KMS-11 (cell line): Measurements from ENCODE around the gene FREM1.

Source experiments
- H2AFZ ChIP-seq: fragments of 200-600 bp; sonication (generic); 2 replicates; pipeline ENCODE4 v1.6.1; 2016; ENCODE audit warnings: antibody characterized with exemption, mixed run types, low read depth
- H3K27ac ChIP-seq: fragments of 200-600 bp; sonication (generic); 2 replicates; pipeline ENCODE4 v1.6.1; 2016; ENCODE audit warnings: mild to moderate bottlenecking, mixed run types
- H3K27me3 ChIP-seq: fragments of 200-600 bp; sonication (generic); 2 replicates; pipeline ENCODE4 v1.6.1; 2017; ENCODE audit warnings: mild to moderate bottlenecking, low read depth, mixed run types, moderate library complexity; ENCODE audit not compliant: insufficient read depth
- H3K36me3 ChIP-seq: fragments of 200-600 bp; sonication (generic); 2 replicates; pipeline ENCODE4 v1.6.1; 2017; ENCODE audit warnings: mild to moderate bottlenecking, mixed run types; ENCODE audit not compliant: insufficient read depth
- H3K4me1 ChIP-seq: fragments of 200-600 bp; sonication (generic); 2 replicates; pipeline ENCODE4 v1.6.1; 2016; ENCODE audit warnings: mild to moderate bottlenecking, low read depth, mixed run types; ENCODE audit not compliant: poor library complexity, severe bottlenecking
- H3K4me2 ChIP-seq: fragments of 200-600 bp; sonication (generic); 2 replicates; pipeline ENCODE4 v1.7.0; 2016; ENCODE audit warnings: mild to moderate bottlenecking, mixed run types
- H3K4me3 ChIP-seq: fragments of 200-600 bp; sonication (generic); IDR thresholded peaks from 2 replicates; pipeline ENCODE4 v1.6.1; 2017; ENCODE audit warnings: low read depth, low read length, mixed read lengths; ENCODE audit not compliant: insufficient read depth
- H3K79me2 ChIP-seq: fragments of 200-600 bp; sonication (generic); 2 replicates; pipeline ENCODE4 v1.6.1; 2016; ENCODE audit warnings: low read depth, mixed run types; ENCODE audit not compliant: insufficient read depth
- H3K9ac ChIP-seq: fragments of 200-600 bp; sonication (generic); 2 replicates; pipeline ENCODE4 v1.6.1; 2016; ENCODE audit warnings: mild to moderate bottlenecking, mixed run types
- H4K20me1 ChIP-seq: fragments of 200-600 bp; sonication (generic); 2 replicates; pipeline ENCODE4 v1.6.1; 2016; ENCODE audit warnings: mild to moderate bottlenecking, mixed run types; ENCODE audit not compliant: insufficient read depth
- TF ChIP-seq, protein P1 (sequence below): fragments of 200-600 bp; sonication (generic); conservative IDR thresholded peaks from 2 replicates; pipeline ENCODE4 v1.6.1; 2017; ENCODE audit warnings: low read depth, mild to moderate bottlenecking, antibody characterized with exemption, low read length, moderate library complexity, mixed read lengths

The FREM1 gene

DNA sequence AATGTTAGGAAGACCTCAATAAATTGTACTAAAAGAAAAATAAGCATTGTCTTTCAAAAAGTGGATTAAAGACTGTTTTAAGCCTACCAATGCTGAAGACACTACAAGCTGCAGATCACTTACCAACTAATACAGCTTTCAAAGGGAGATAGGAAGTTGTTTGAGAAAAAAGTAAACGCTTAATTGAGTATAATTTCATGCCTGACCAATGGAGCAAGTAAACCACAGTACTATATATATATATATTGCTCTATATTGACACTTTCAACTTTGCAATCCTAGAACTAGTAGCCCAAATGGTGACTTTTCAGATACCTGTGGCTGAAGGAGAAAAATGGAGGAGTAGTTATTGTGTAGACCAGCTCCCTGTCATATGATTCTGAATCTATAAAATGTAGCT lies 85.7 kb downstream of the FREM1 start:
- Histone ChIP-seq H3K4me2 (no peak overlapping the region), H2AFZ (no peak overlapping the region), H3K36me3 (no peaks in the 10 kb centered on the region), H3K4me1 (no peaks in the 10 kb centered on the region), H3K27ac (no peak overlapping the region), H3K79me2 (no peaks in the 10 kb centered on the region), H3K27me3 (no peaks in the 10 kb centered on the region), H3K9ac (no peak overlapping the region), H3K4me3 (no peak overlapping the region), H4K20me1 (no peaks in the 10 kb centered on the region)
- TF ChIP-seq, protein P1, sequence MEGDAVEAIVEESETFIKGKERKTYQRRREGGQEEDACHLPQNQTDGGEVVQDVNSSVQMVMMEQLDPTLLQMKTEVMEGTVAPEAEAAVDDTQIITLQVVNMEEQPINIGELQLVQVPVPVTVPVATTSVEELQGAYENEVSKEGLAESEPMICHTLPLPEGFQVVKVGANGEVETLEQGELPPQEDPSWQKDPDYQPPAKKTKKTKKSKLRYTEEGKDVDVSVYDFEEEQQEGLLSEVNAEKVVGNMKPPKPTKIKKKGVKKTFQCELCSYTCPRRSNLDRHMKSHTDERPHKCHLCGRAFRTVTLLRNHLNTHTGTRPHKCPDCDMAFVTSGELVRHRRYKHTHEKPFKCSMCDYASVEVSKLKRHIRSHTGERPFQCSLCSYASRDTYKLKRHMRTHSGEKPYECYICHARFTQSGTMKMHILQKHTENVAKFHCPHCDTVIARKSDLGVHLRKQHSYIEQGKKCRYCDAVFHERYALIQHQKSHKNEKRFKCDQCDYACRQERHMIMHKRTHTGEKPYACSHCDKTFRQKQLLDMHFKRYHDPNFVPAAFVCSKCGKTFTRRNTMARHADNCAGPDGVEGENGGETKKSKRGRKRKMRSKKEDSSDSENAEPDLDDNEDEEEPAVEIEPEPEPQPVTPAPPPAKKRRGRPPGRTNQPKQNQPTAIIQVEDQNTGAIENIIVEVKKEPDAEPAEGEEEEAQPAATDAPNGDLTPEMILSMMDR, result no peak

DNA sequence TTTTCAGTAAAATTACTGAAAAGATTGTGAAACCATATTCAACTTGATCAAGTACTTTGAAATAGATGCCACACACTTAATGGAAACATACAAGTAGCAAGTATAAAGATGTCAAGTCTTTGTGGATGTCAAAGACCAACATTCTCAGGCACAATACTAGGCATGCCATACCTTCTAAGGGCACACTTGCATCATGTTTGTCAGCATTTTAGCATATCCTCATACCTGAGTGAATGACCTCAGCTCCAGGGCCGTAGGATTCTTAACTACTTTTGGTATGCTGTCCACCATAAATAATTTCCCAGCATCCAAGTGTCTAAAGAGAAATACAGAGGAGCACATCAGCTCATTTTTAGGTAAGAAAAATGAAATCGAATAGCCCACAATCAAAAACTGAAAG lies 86.4 kb downstream of the FREM1 start:
- no peak overlapping the region for H3K4me3 ChIP-seq
- H3K27me3 ChIP-seq, result no peaks in the 10 kb centered on the region
- no peak overlapping the region for H3K27ac ChIP-seq
- no peak overlapping the region for H3K9ac ChIP-seq
- no peaks in the 10 kb centered on the region for H3K4me1 ChIP-seq
- no peaks in the 10 kb centered on the region for H3K36me3 ChIP-seq
- no peak overlapping the region for H2AFZ ChIP-seq
- H3K4me2 ChIP-seq, result no peak overlapping the region
- no peaks in the 10 kb centered on the region for H4K20me1 ChIP-seq
- no peaks in the 10 kb centered on the region for H3K79me2 ChIP-seq
- TF ChIP-seq, protein P1, result no peak

DNA sequence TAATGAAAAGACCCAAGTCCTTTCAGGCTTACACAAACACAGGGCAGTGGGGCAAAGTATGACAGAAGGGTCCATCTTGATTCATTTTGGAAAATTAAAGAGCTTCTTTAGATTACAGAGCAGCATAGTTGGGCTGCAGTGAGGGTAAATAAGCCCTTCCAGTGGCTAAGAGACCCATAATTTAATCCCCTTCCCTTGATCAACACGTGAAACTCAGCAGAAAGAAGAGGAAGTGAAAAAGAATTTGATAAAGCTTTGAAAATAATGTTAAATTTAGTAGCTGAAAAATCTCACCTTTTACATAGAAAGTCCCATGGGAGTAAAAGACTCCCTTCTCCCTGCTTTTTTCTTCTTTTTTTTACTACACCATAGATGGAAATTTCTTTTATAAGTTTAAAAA lies 87.6 kb downstream of the FREM1 start:
- TF ChIP-seq, protein P1, result no peak

DNA sequence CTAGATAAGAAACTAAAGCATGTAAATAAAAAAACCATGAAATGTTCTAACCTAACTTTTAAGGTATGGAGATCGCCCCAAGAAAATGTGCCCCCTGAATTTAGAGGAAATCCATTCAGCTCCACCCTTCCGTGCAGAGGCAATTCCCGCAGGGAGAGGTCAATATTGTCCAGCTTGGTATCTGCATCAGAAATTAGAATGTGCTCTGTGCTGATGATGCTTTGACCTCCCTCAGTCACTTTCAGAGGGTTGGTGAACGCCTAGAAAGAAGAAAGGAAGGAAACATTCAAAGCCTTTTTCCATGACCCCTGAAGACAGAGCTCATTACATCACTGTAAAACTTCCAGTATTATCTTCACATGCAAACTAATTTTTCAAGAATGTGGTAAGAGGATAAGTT lies 91.0 kb downstream of the FREM1 start:
- no peak overlapping the region for H3K4me2 ChIP-seq
- H3K36me3 ChIP-seq, result no peaks in the 10 kb centered on the region
- H3K9ac ChIP-seq, result no peak overlapping the region
- H3K4me3 ChIP-seq, result no peak overlapping the region
- TF ChIP-seq, protein P1, result no peak
- H4K20me1 ChIP-seq, result no peaks in the 10 kb centered on the region
- H3K79me2 ChIP-seq, result no peaks in the 10 kb centered on the region
- no peaks in the 10 kb centered on the region for H3K4me1 ChIP-seq
- H3K27me3 ChIP-seq, result no peaks in the 10 kb centered on the region
- no peak overlapping the region for H3K27ac ChIP-seq
- H2AFZ ChIP-seq, result no peak overlapping the region

More for the DNA sequence above, 87.6 kb downstream of the FREM1 start:
- Histone ChIP-seq H2AFZ (no peak overlapping the region), H4K20me1 (no peaks in the 10 kb centered on the region), H3K79me2 (no peaks in the 10 kb centered on the region), H3K4me1 (no peaks in the 10 kb centered on the region), H3K36me3 (no peaks in the 10 kb centered on the region), H3K9ac (no peak overlapping the region), H3K27me3 (no peaks in the 10 kb centered on the region), H3K4me3 (no peak overlapping the region), H3K4me2 (no peak overlapping the region), H3K27ac (no peak overlapping the region)
